Esophagus squamous epithelium (tissue), 5 donors: ENCODE measurements around the gene TFDP2. TPM values are rescaled to one million over a fixed set of nuclear protein-coding genes. Genes with fewer than 3 reads are reported as not detected.

Source experiments
- DNase-seq: peaks from one replicate; lab custom pipeline; 2025; lab: John Stamatoyannopoulos, UW
- H3K27ac ChIP-seq, 4 donors: fragments of 200-600 bp; sonication (generic); one replicate each; pipeline ENCODE4 v1.5.1; 2016 to 2019; ENCODE audit warnings: mild to moderate bottlenecking in 1 of 4
- H3K27me3 ChIP-seq, 4 donors: fragments of 200-600 bp; sonication (generic); 1 replicate in 3 of 4; 2 replicates in 1 of 4; pipeline versions ENCODE4 v1.5.1 to v1.6.0; 2017 to 2021; ENCODE audit warnings: antibody characterized with exemption in 1 of 4
- H3K36me3 ChIP-seq, 3 donors: fragments of 200-600 bp; sonication (generic); one replicate each; pipeline ENCODE4 v1.5.1; 2016 to 2019
- H3K4me1 ChIP-seq, 3 donors: fragments of 200-600 bp; sonication (generic); one replicate each; pipeline ENCODE4 v1.5.1; 2017 to 2019
- H3K4me3 ChIP-seq, 4 donors: fragments of 200-600 bp; sonication (generic); 1 replicate in 3 of 4; 2 replicates in 1 of 4; pipeline ENCODE4 v1.5.1; 2016 to 2019; ENCODE audit warnings: mild to moderate bottlenecking in 2 of 4, moderate library complexity in 1 of 4
- H3K9me3 ChIP-seq, 3 donors: fragments of 200-600 bp; sonication (generic); one replicate each; pipeline ENCODE4 v1.5.1; 2016 to 2019
- CTCF ChIP-seq, 6 experiments: fragments of 450-650 bp in 4 of 6; fragments of 200-600 bp in 2 of 6; sonication (generic) in 2 of 6; IDR thresholded peaks; one replicate each; pipeline ENCODE4 v1.5.1; 2016 to 2019; ENCODE audit warnings: antibody characterized with exemption in 6 of 6, mild to moderate bottlenecking in 4 of 6, moderate library complexity in 4 of 6
- POLR2A ChIP-seq, 4 donors: fragments of 450-650 bp; IDR thresholded peaks; one replicate each; pipeline ENCODE4 v1.6.1; 2017; ENCODE audit warnings: antibody characterized with exemption in 4 of 4, mild to moderate bottlenecking in 4 of 4, moderate library complexity in 3 of 4
- WGBS, 2 donors: methylation state at CpG; one replicate each; pipeline ENCODE4 v1.1.5; 2018; 5-methylcytosine and 5-hydroxymethylcytosine counted together
- intact Hi-C: fragments of 100-400 bp; cut with DNase I; formaldehyde crosslinking; loops from one replicate; pipeline ENCODE4 v1.15.0; 2022
- total RNA-seq, 4 donors: library from RNA; depleted of rRNA; stranded (reverse); fragments of >200 nt; gene quantifications; one replicate each; pipeline ENCODE4 v1.1.0, GENCODE V29; 2016
- donor health status: DM: yes; HTN: yes; CAD: no.

TFDP2 gene
- total RNA-seq, 4 donors from 2014 or later = 13.1 to 37.6 (median 18.6) TPM

- 43 to 47% methylated on average over 4 of the region's 4 CpGs for WGBS, 2 donors
- H3K36me3 ChIP-seq = no peaks in the 10 kb centered on the region
- peaks cover 0 to 15% (median 0%) of the 10 kb centered on the region in 3 donors for H3K4me1 ChIP-seq
- H3K9me3 ChIP-seq = no peaks in the 10 kb centered on the region
- H3K27ac ChIP-seq = no peak overlapping the region
- peak in 2 of 6 experiments; percentile 43 to 65 for TF ChIP-seq CTCF (IDR thresholded peaks at IDR 0.05)
- TF ChIP-seq POLR2A (IDR thresholded peaks at IDR 0.05) = no peak
- intact Hi-C loops = no loop called here
- H3K27me3 ChIP-seq = no peaks in the 10 kb centered on the region
- H3K4me3 ChIP-seq = no peak overlapping the region
- no peak for DNase-seq
These were observed 150.6 kb downstream of the TFDP2 start for GRCh38 chr3:141998669-141999290.

GRCh38 chr3:141996437-141996836 lies 152.9 kb downstream of the TFDP2 start:
- intact Hi-C loops = no loop called here
- DNase-seq = no peak

GRCh38 chr3:141994856-141995255 lies 154.5 kb downstream of the TFDP2 start:
- H3K27ac ChIP-seq = no peak overlapping the region
- TF ChIP-seq POLR2A (IDR thresholded peaks at IDR 0.05) (no peak), CTCF (IDR thresholded peaks at IDR 0.05) (no peak)
- H3K36me3 ChIP-seq = peaks cover 0 to 6% (median 0%) of the 10 kb centered on the region in 3 donors
- no peaks in the 10 kb centered on the region for H3K27me3 ChIP-seq
- H3K9me3 ChIP-seq = no peaks in the 10 kb centered on the region
- DNase-seq = no peak
- intact Hi-C loops = no loop called here
- no peak overlapping the region for H3K4me3 ChIP-seq
- H3K4me1 ChIP-seq = peaks cover 0 to 26% (median 0%) of the 10 kb centered on the region in 3 donors

More at GRCh38 chr3:141996437-141996836, 152.9 kb downstream of the TFDP2 start:
- Histone ChIP-seq H3K4me1 (peaks cover 0 to 26% (median 0%) of the 10 kb centered on the region in 3 donors), H3K27ac (no peak overlapping the region), H3K27me3 (no peaks in the 10 kb centered on the region), H3K4me3 (no peak overlapping the region), H3K9me3 (no peaks in the 10 kb centered on the region), H3K36me3 (peaks cover 0 to 6% (median 0%) of the 10 kb centered on the region in 3 donors)
- no peak for TF ChIP-seq CTCF (IDR thresholded peaks at IDR 0.05)
- no peak for TF ChIP-seq POLR2A (IDR thresholded peaks at IDR 0.05)

GRCh38 chr3:141992512-141992911 lies 156.8 kb downstream of the TFDP2 start:
- no peaks in the 10 kb centered on the region for H3K9me3 ChIP-seq
- TF ChIP-seq CTCF (IDR thresholded peaks at IDR 0.05) (no peak), POLR2A (IDR thresholded peaks at IDR 0.05) (no peak)
- 33 to 56% methylated on average over 2 of the region's 2 CpGs for WGBS, 2 donors
- no peak overlapping the region for H3K4me3 ChIP-seq
- peaks cover 0 to 26% (median 0%) of the 10 kb centered on the region in 3 donors for H3K4me1 ChIP-seq
- no peak overlapping the region for H3K27ac ChIP-seq
- peaks cover 0 to 11% (median 0%) of the 10 kb centered on the region in 3 donors for H3K36me3 ChIP-seq
- intact Hi-C loops = no loop called here
- no peaks in the 10 kb centered on the region for H3K27me3 ChIP-seq
- DNase-seq = no peak

GRCh38 chr3:141986548-141987107 lies 162.7 kb downstream of the TFDP2 start:
- 51 to 57% methylated on average over 2 of the region's 2 CpGs for WGBS, 2 donors
- TF ChIP-seq POLR2A (IDR thresholded peaks at IDR 0.05) (no peak), CTCF (IDR thresholded peaks at IDR 0.05) (no peak)
- intact Hi-C loops = no loop called here
- H3K9me3 ChIP-seq = no peaks in the 10 kb centered on the region
- H3K36me3 ChIP-seq = peaks cover 0 to 5% (median 0%) of the 10 kb centered on the region in 3 donors
- no peak for DNase-seq
- no peak overlapping the region for H3K4me3 ChIP-seq
- peaks cover 0 to 9% (median 0%) of the 10 kb centered on the region in 3 donors for H3K4me1 ChIP-seq
- no peak overlapping the region for H3K27ac ChIP-seq
- no peaks in the 10 kb centered on the region for H3K27me3 ChIP-seq
